HG03135 (cell line): Measurements from ENCODE around the gene YTHDF1.
"Not testable (repeated sequence)": the region's sequence is repeated elsewhere in the genome, so short reads cannot be mapped to it uniquely, and the experiment has no call there.

ENCODE experiments used
- ATAC-seq: cut with Tn5 transposase; IDR thresholded peaks from one replicate; pipeline ENCODE4 v1.9.1; 2021; ENCODE audit warnings: mild to moderate bottlenecking, moderate library complexity; ENCODE audit not compliant: unreplicated experiment

The YTHDF1 gene

GRCh38 chr20:63159251-63159650 lies 56.7 kb downstream of the YTHDF1 start:
- not testable (repeated sequence) for ATAC-seq

- no peak for ATAC-seq
Observed at GRCh38 chr20:63158845-63159244, 57.1 kb downstream of the YTHDF1 start.

GRCh38 chr20:63158352-63158751 lies 57.6 kb downstream of the YTHDF1 start:
- ATAC-seq, result no peak

- ATAC-seq, result not testable (repeated sequence)
Observed at GRCh38 chr20:63157431-63157830, 58.5 kb downstream of the YTHDF1 start.

- ATAC-seq, result no peak
Observed at GRCh38 chr20:63156221-63156671, 59.7 kb downstream of the YTHDF1 start.

- no peak for ATAC-seq
Observed at GRCh38 chr20:63155266-63156165, 60.4 kb downstream of the YTHDF1 start.

- no peak for ATAC-seq
Observed at GRCh38 chr20:63154395-63154794, 61.5 kb downstream of the YTHDF1 start.

GRCh38 chr20:63153254-63154221 lies 62.4 kb downstream of the YTHDF1 start:
- ATAC-seq, result no peak

GRCh38 chr20:63152322-63153253 lies 63.3 kb downstream of the YTHDF1 start:
- no peak for ATAC-seq

- ATAC-seq, result no peak
Observed at GRCh38 chr20:63151554-63152321, 64.2 kb downstream of the YTHDF1 start.

GRCh38 chr20:63150911-63151531 lies 64.9 kb downstream of the YTHDF1 start:
- ATAC-seq, result no peak

GRCh38 chr20:63150391-63150898 lies 65.5 kb downstream of the YTHDF1 start:
- ATAC-seq, result no peak

GRCh38 chr20:63149531-63150192 lies 66.3 kb downstream of the YTHDF1 start:
- ATAC-seq, result no peak

- ATAC-seq, result no peak
Observed at GRCh38 chr20:63148696-63149095, 67.2 kb downstream of the YTHDF1 start.

- ATAC-seq, result no peak
Observed at GRCh38 chr20:63147532-63147931, 68.4 kb downstream of the YTHDF1 start.
